ENCODE data around the gene HBQ1.
A peak's percentile ranks its signal among the peaks of the same experiment; 100 is the strongest.
"Not testable (repeated sequence)": the region's sequence is repeated elsewhere in the genome, so short reads cannot be mapped to it uniquely, and the experiment has no call there.

The HBQ1 gene

DNA sequence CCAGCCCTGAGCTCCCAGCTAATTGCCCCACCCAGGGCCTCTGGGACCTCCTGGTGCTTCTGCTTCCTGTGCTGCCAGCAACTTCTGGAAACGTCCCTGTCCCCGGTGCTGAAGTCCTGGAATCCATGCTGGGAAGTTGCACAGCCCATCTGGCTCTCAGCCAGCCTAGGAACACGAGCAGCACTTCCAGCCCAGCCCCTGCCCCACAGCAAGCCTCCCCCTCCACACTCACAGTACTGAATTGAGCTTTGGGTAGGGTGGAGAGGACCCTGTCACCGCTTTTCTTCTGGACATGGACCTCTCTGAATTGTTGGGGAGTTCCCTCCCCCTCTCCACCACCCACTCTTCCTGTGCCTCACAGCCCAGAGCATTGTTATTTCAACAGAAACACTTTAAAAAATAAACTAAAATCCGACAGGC is 10.2 kb upstream of the HBQ1 start:
- H2BK120ac ChIP-seq (ENCODE audit: low read depth, low read length); H2AK5ac ChIP-seq (ENCODE audit: low read length, severe bottlenecking); H3K18ac ChIP-seq (ENCODE audit: low read depth in 1 of 2, low read length in 2 of 2); H2BK5ac ChIP-seq (ENCODE audit: low read depth, low read length, poor library complexity, severe bottlenecking); H3K79me1 ChIP-seq (replicated peaks; ENCODE audit: low read length, poor library complexity, severe bottlenecking); H4K8ac ChIP-seq (ENCODE audit: low read length); H3K4me3 ChIP-seq (ENCODE audit: insufficient read depth in 1 of 2, low read depth in 1 of 2, low read length in 2 of 2); H3K27ac ChIP-seq (ENCODE audit: low read length, poor library complexity, severe bottlenecking); H3K4ac ChIP-seq (ENCODE audit: low read depth in 1 of 2, low read length in 2 of 2); H3K4me2 ChIP-seq (ENCODE audit: low read length, poor library complexity, severe bottlenecking); H2BK15ac ChIP-seq (ENCODE audit: low read depth, poor library complexity, severe bottlenecking); H3K36me3 ChIP-seq (ENCODE audit: control insufficient read depth in 1 of 2, insufficient read depth in 2 of 2, low read depth in 1 of 2, low read length in 2 of 2); H4K91ac ChIP-seq (ENCODE audit: low read length); H2BK12ac ChIP-seq (ENCODE audit: low read length in 2 of 2); H3K9ac ChIP-seq (ENCODE audit: low read length); H3K9me3 ChIP-seq (ENCODE audit: control insufficient read depth, low read length); H3K14ac ChIP-seq (ENCODE audit: low read length in 2 of 2); H3K23ac ChIP-seq (ENCODE audit: low read length in 2 of 2); H2AFZ ChIP-seq (ENCODE audit: low read depth, low read length): not testable (repeated sequence)
- peak; percentile 33 for DNase-seq
- H3K4me1 ChIP-seq (ENCODE audit: control insufficient read depth, insufficient read depth, low read depth, low read length), result peaks cover 14% of the 10 kb centered on the region
- peaks cover 57 to 65% of the 10 kb centered on the region in 2 experiments for H3K27me3 ChIP-seq (ENCODE audit: control insufficient read depth in 1 of 2, insufficient read depth in 1 of 2, low read length in 2 of 2)
- 0% methylated on average over 4 of the region's 5 CpGs for WGBS

GRCh38 chr16:170788-171187 is 9.5 kb upstream of the HBQ1 start:
- H2AK5ac ChIP-seq (ENCODE audit: low read length, severe bottlenecking), result no peak overlapping the region
- H3K14ac ChIP-seq (ENCODE audit: low read length in 2 of 2), result no peak overlapping the region
- no peak for DNase-seq
- H4K91ac ChIP-seq (ENCODE audit: low read length), result no peak overlapping the region
- no peak overlapping the region for H2BK15ac ChIP-seq (ENCODE audit: low read depth, poor library complexity, severe bottlenecking)
- no peak overlapping the region for H2BK5ac ChIP-seq (ENCODE audit: low read depth, low read length, poor library complexity, severe bottlenecking)
- H3K4me3 ChIP-seq (ENCODE audit: insufficient read depth in 1 of 2, low read depth in 1 of 2, low read length in 2 of 2), result no peak overlapping the region
- no peak overlapping the region for H3K4me2 ChIP-seq (ENCODE audit: low read length, poor library complexity, severe bottlenecking)
- H3K27me3 ChIP-seq (ENCODE audit: control insufficient read depth in 1 of 2, insufficient read depth in 1 of 2, low read length in 2 of 2), result peaks cover 58 to 65% of the 10 kb centered on the region in 2 experiments
- no peak overlapping the region for H3K4ac ChIP-seq (ENCODE audit: low read depth in 1 of 2, low read length in 2 of 2)
- no peak overlapping the region for H3K27ac ChIP-seq (ENCODE audit: low read length, poor library complexity, severe bottlenecking)
- H3K9ac ChIP-seq (ENCODE audit: low read length), result no peak overlapping the region
- H3K4me1 ChIP-seq (ENCODE audit: control insufficient read depth, insufficient read depth, low read depth, low read length), result peaks cover 7% of the 10 kb centered on the region
- H3K79me1 ChIP-seq (replicated peaks; ENCODE audit: low read length, poor library complexity, severe bottlenecking), result no peaks in the 10 kb centered on the region
- H2BK120ac ChIP-seq (ENCODE audit: low read depth, low read length), result no peak overlapping the region
- no peak overlapping the region for H2BK12ac ChIP-seq (ENCODE audit: low read length in 2 of 2)
- 33% methylated on average over 1 of the region's 1 CpG for WGBS
- no peaks in the 10 kb centered on the region for H3K36me3 ChIP-seq (ENCODE audit: control insufficient read depth in 1 of 2, insufficient read depth in 2 of 2, low read depth in 1 of 2, low read length in 2 of 2)
- no peak overlapping the region for H2AFZ ChIP-seq (ENCODE audit: low read depth, low read length)
- no peak overlapping the region for H3K18ac ChIP-seq (ENCODE audit: low read depth in 1 of 2, low read length in 2 of 2)
- H3K23ac ChIP-seq (ENCODE audit: low read length in 2 of 2), result no peak overlapping the region
- no peak overlapping the region for H4K8ac ChIP-seq (ENCODE audit: low read length)
- H3K9me3 ChIP-seq (ENCODE audit: control insufficient read depth, low read length), result no peaks in the 10 kb centered on the region

DNA sequence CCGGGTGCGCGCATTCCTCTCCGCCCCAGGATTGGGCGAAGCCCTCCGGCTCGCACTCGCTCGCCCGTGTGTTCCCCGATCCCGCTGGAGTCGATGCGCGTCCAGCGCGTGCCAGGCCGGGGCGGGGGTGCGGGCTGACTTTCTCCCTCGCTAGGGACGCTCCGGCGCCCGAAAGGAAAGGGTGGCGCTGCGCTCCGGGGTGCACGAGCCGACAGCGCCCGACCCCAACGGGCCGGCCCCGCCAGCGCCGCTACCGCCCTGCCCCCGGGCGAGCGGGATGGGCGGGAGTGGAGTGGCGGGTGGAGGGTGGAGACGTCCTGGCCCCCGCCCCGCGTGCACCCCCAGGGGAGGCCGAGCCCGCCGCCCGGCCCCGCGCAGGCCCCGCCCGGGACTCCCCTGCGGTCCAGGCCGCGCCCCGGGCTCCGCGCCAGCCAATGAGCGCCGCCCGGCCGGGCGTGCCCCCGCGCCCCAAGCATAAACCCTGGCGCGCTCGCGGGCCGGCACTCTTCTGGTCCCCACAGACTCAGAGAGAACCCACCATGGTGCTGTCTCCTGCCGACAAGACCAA is 7.8 kb upstream of the HBQ1 start, which contains the start of gene HBA2:
HBA2 (plus strand) TSS at position 503 of the 568 bp plus-strand sequence; CDS start at position 540, 37 bp downstream.
- H2AFZ ChIP-seq (ENCODE audit: low read depth, low read length); H3K4me3 ChIP-seq (ENCODE audit: insufficient read depth in 1 of 2, low read depth in 1 of 2, low read length in 2 of 2); H3K14ac ChIP-seq (ENCODE audit: low read length in 2 of 2); H2BK120ac ChIP-seq (ENCODE audit: low read depth, low read length); H3K18ac ChIP-seq (ENCODE audit: low read depth in 1 of 2, low read length in 2 of 2); H4K91ac ChIP-seq (ENCODE audit: low read length); H3K36me3 ChIP-seq (ENCODE audit: control insufficient read depth in 1 of 2, insufficient read depth in 2 of 2, low read depth in 1 of 2, low read length in 2 of 2); H3K4ac ChIP-seq (ENCODE audit: low read depth in 1 of 2, low read length in 2 of 2); H3K79me1 ChIP-seq (replicated peaks; ENCODE audit: low read length, poor library complexity, severe bottlenecking); H3K9me3 ChIP-seq (ENCODE audit: control insufficient read depth, low read length); DNase-seq; H2BK15ac ChIP-seq (ENCODE audit: low read depth, poor library complexity, severe bottlenecking); H3K4me2 ChIP-seq (ENCODE audit: low read length, poor library complexity, severe bottlenecking); H2AK5ac ChIP-seq (ENCODE audit: low read length, severe bottlenecking); H4K8ac ChIP-seq (ENCODE audit: low read length); H3K27ac ChIP-seq (ENCODE audit: low read length, poor library complexity, severe bottlenecking); H2BK12ac ChIP-seq (ENCODE audit: low read length in 2 of 2); H3K23ac ChIP-seq (ENCODE audit: low read length in 2 of 2); H2BK5ac ChIP-seq (ENCODE audit: low read depth, low read length, poor library complexity, severe bottlenecking); H3K9ac ChIP-seq (ENCODE audit: low read length); H3K4me1 ChIP-seq (ENCODE audit: control insufficient read depth, insufficient read depth, low read depth, low read length): not testable (repeated sequence)
- H3K27me3 ChIP-seq (ENCODE audit: control insufficient read depth in 1 of 2, insufficient read depth in 1 of 2, low read length in 2 of 2), result peaks cover 48 to 53% of the 10 kb centered on the region in 2 experiments
- WGBS, result no CpG with 5 or more reads among the region's 74 CpGs

DNA sequence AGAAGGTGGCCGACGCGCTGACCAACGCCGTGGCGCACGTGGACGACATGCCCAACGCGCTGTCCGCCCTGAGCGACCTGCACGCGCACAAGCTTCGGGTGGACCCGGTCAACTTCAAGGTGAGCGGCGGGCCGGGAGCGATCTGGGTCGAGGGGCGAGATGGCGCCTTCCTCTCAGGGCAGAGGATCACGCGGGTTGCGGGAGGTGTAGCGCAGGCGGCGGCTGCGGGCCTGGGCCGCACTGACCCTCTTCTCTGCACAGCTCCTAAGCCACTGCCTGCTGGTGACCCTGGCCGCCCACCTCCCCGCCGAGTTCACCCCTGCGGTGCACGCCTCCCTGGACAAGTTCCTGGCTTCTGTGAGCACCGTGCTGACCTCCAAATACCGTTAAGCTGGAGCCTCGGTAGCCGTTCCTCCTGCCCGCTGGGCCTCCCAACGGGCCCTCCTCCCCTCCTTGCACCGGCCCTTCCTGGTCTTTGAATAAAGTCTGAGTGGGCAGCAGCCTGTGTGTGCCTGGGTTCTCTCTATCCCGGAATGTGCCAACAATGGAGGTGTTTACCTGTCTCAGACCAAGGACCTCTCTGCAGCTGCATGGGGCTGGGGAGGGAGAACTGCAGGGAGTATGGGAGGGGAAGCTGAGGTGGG is 6.9 kb upstream of the HBQ1 start:
- H3K18ac ChIP-seq (ENCODE audit: low read depth in 1 of 2, low read length in 2 of 2); H2AK5ac ChIP-seq (ENCODE audit: low read length, severe bottlenecking); H3K14ac ChIP-seq (ENCODE audit: low read length in 2 of 2); H2BK5ac ChIP-seq (ENCODE audit: low read depth, low read length, poor library complexity, severe bottlenecking); H3K4me3 ChIP-seq (ENCODE audit: insufficient read depth in 1 of 2, low read depth in 1 of 2, low read length in 2 of 2); H3K4ac ChIP-seq (ENCODE audit: low read depth in 1 of 2, low read length in 2 of 2); H3K4me2 ChIP-seq (ENCODE audit: low read length, poor library complexity, severe bottlenecking); H2BK15ac ChIP-seq (ENCODE audit: low read depth, poor library complexity, severe bottlenecking); H3K36me3 ChIP-seq (ENCODE audit: control insufficient read depth in 1 of 2, insufficient read depth in 2 of 2, low read depth in 1 of 2, low read length in 2 of 2); H4K91ac ChIP-seq (ENCODE audit: low read length); DNase-seq; H2BK120ac ChIP-seq (ENCODE audit: low read depth, low read length); H3K27ac ChIP-seq (ENCODE audit: low read length, poor library complexity, severe bottlenecking); H3K23ac ChIP-seq (ENCODE audit: low read length in 2 of 2); H3K4me1 ChIP-seq (ENCODE audit: control insufficient read depth, insufficient read depth, low read depth, low read length); H2AFZ ChIP-seq (ENCODE audit: low read depth, low read length); H4K8ac ChIP-seq (ENCODE audit: low read length); H3K79me1 ChIP-seq (replicated peaks; ENCODE audit: low read length, poor library complexity, severe bottlenecking); H3K9me3 ChIP-seq (ENCODE audit: control insufficient read depth, low read length); H2BK12ac ChIP-seq (ENCODE audit: low read length in 2 of 2); H3K9ac ChIP-seq (ENCODE audit: low read length): not testable (repeated sequence)
- H3K27me3 ChIP-seq (ENCODE audit: control insufficient read depth in 1 of 2, insufficient read depth in 1 of 2, low read length in 2 of 2), result peaks cover 48 to 53% of the 10 kb centered on the region in 2 experiments
- WGBS, result 19% methylated on average over 11 of the region's 44 CpGs
